ENCODE results near the gene EXOC3L4.

Gene EXOC3L4

GRCh38 chr14:103101257-103101962 is 6.9 kb downstream of the EXOC3L4 start:
- no peak overlapping the region for H2AFZ ChIP-seq (ENCODE audit: low read length)
- no peaks in the 10 kb centered on the region for H4K20me1 ChIP-seq (ENCODE audit: insufficient read depth, low read length)
- 0 out of 2 replicates have a peak, but pooled peaks cover 5% of the 10 kb centered on the region for H3K27me3 ChIP-seq (ENCODE audit: insufficient read depth, low read length)

GRCh38 chr14:103101963-103102688 is 7.6 kb downstream of the EXOC3L4 start:
- Histone ChIP-seq H3K9ac (ENCODE audit: low read length) (no peak overlapping the region), H3F3A (ENCODE audit: insufficient read depth, low read length) (no peaks in the 10 kb centered on the region), H3K79me2 (ENCODE audit: insufficient read depth, low read length) (no peaks in the 10 kb centered on the region), H4K20me1 (ENCODE audit: insufficient read depth, low read length) (no peaks in the 10 kb centered on the region), H3K4me3 (ENCODE audit: low read depth, low read length, poor library complexity, severe bottlenecking) (no peak overlapping the region), H3K36me3 (ENCODE audit: insufficient read depth, low read length) (no peaks in the 10 kb centered on the region), H3K27me3 (ENCODE audit: insufficient read depth, low read length) (0 out of 2 replicates have a peak, but pooled peaks cover 5% of the 10 kb centered on the region), H3K27ac (ENCODE audit: low read depth, low read length, poor library complexity, severe bottlenecking) (no peak overlapping the region), H3K9me3 (ENCODE audit: low read length) (no peaks in the 10 kb centered on the region), H3K4me1 (ENCODE audit: insufficient read depth, low read length, severe bottlenecking) (peaks cover 31% of the 10 kb centered on the region), H3K9me2 (ENCODE audit: low read depth, low read length) (no peaks in the 10 kb centered on the region), H3K4me2 (ENCODE audit: low read length) (no peak overlapping the region), H2AFZ (ENCODE audit: low read length) (no peak overlapping the region)
- TF ChIP-seq EZH2 (IDR thresholded peaks at IDR 0.05; ENCODE audit: borderline replicate concordance, low read length), result no peak
- TF ChIP-seq, protein P1, sequence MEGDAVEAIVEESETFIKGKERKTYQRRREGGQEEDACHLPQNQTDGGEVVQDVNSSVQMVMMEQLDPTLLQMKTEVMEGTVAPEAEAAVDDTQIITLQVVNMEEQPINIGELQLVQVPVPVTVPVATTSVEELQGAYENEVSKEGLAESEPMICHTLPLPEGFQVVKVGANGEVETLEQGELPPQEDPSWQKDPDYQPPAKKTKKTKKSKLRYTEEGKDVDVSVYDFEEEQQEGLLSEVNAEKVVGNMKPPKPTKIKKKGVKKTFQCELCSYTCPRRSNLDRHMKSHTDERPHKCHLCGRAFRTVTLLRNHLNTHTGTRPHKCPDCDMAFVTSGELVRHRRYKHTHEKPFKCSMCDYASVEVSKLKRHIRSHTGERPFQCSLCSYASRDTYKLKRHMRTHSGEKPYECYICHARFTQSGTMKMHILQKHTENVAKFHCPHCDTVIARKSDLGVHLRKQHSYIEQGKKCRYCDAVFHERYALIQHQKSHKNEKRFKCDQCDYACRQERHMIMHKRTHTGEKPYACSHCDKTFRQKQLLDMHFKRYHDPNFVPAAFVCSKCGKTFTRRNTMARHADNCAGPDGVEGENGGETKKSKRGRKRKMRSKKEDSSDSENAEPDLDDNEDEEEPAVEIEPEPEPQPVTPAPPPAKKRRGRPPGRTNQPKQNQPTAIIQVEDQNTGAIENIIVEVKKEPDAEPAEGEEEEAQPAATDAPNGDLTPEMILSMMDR (IDR thresholded peaks at IDR 0.05; ENCODE audit: low read length), result no peak

More at GRCh38 chr14:103101257-103101962, 6.9 kb downstream of the EXOC3L4 start:
- no peaks in the 10 kb centered on the region for H3K79me2 ChIP-seq (ENCODE audit: insufficient read depth, low read length)
- H3K4me3 ChIP-seq (ENCODE audit: low read depth, low read length, poor library complexity, severe bottlenecking), result no peak overlapping the region
- H3K9me3 ChIP-seq (ENCODE audit: low read length), result no peaks in the 10 kb centered on the region
- H3F3A ChIP-seq (ENCODE audit: insufficient read depth, low read length), result no peaks in the 10 kb centered on the region
- peaks cover 31% of the 10 kb centered on the region for H3K4me1 ChIP-seq (ENCODE audit: insufficient read depth, low read length, severe bottlenecking)
- H3K27ac ChIP-seq (ENCODE audit: low read depth, low read length, poor library complexity, severe bottlenecking), result no peak overlapping the region
- H3K9ac ChIP-seq (ENCODE audit: low read length), result no peak overlapping the region
- no peak for TF ChIP-seq EZH2 (IDR thresholded peaks at IDR 0.05; ENCODE audit: borderline replicate concordance, low read length)
- TF ChIP-seq, protein P1 (IDR thresholded peaks at IDR 0.05; ENCODE audit: low read length), result no peak
- no peaks in the 10 kb centered on the region for H3K36me3 ChIP-seq (ENCODE audit: insufficient read depth, low read length)
- no peaks in the 10 kb centered on the region for H3K9me2 ChIP-seq (ENCODE audit: low read depth, low read length)
- H3K4me2 ChIP-seq (ENCODE audit: low read length), result no peak overlapping the region

GRCh38 chr14:103102689-103103260 is 8.2 kb downstream of the EXOC3L4 start:
- Histone ChIP-seq H4K20me1 (ENCODE audit: insufficient read depth, low read length) (no peaks in the 10 kb centered on the region), H3K4me1 (ENCODE audit: insufficient read depth, low read length, severe bottlenecking) (peaks cover 31% of the 10 kb centered on the region), H3K9me3 (ENCODE audit: low read length) (no peaks in the 10 kb centered on the region), H3K27me3 (ENCODE audit: insufficient read depth, low read length) (no peaks in the 10 kb centered on the region), H3F3A (ENCODE audit: insufficient read depth, low read length) (no peaks in the 10 kb centered on the region), H2AFZ (ENCODE audit: low read length) (no peak overlapping the region), H3K9ac (ENCODE audit: low read length) (no peak overlapping the region), H3K4me2 (ENCODE audit: low read length) (no peak overlapping the region), H3K9me2 (ENCODE audit: low read depth, low read length) (no peaks in the 10 kb centered on the region), H3K79me2 (ENCODE audit: insufficient read depth, low read length) (no peaks in the 10 kb centered on the region), H3K27ac (ENCODE audit: low read depth, low read length, poor library complexity, severe bottlenecking) (no peak overlapping the region), H3K4me3 (ENCODE audit: low read depth, low read length, poor library complexity, severe bottlenecking) (no peak overlapping the region), H3K36me3 (ENCODE audit: insufficient read depth, low read length) (no peaks in the 10 kb centered on the region)
- TF ChIP-seq, protein P1 (IDR thresholded peaks at IDR 0.05; ENCODE audit: low read length), result no peak

Measured in OCI-LY1 (cell line).